Kidney capillary endothelial cell (primary cell): Measurements from ENCODE around the gene SLC10A4.

Experiments used
- DNase-seq: peaks from one replicate; pipeline ENCODE4 v3.0.0-alpha.2; 2018; ENCODE audit warnings: low spot score

The SLC10A4 gene

GRCh38 chr4:48489683-48490011 is 6.5 kb downstream of the SLC10A4 start:
- DNase-seq: no peak

GRCh38 chr4:48490012-48490679 is 7.0 kb downstream of the SLC10A4 start, which contains the start of gene ZAR1:
Gene ZAR1, plus strand, starts transcription at chr4:48490252. Its CDS starts 40 bp downstream, at chr4:48490292.
- no peak for DNase-seq

GRCh38 chr4:48490680-48491513 is 7.8 kb downstream of the SLC10A4 start:
- DNase-seq: no peak

GRCh38 chr4:48491514-48492176 is 8.5 kb downstream of the SLC10A4 start:
- DNase-seq: no peak

GRCh38 chr4:48493452-48494100 is 10.4 kb downstream of the SLC10A4 start:
- DNase-seq: no peak

DNA sequence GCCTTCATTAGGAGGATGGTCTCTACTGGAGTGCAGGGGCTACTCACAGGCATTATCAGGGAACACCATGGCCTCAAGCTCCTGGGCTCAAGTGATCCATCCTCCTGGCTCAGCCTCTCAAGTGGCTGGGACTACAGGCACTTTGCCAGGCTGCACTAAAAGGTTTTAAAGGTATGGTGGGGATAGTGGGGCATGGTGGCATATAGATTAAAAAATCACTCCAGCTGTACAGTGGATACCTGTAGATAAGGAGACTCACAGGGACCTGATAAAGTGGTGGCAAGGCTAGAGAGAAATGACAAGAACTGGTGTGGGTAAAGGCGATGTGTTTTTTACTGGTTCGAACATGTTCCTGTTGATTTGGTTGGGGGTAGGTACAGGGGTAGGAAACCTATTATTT is 12.8 kb downstream of the SLC10A4 start:
- no peak for DNase-seq

GRCh38 chr4:48498895-48499294 is 15.8 kb downstream of the SLC10A4 start:
- DNase-seq: no peak

GRCh38 chr4:48499551-48500066 is 16.5 kb downstream of the SLC10A4 start:
- DNase-seq: no peak

DNA sequence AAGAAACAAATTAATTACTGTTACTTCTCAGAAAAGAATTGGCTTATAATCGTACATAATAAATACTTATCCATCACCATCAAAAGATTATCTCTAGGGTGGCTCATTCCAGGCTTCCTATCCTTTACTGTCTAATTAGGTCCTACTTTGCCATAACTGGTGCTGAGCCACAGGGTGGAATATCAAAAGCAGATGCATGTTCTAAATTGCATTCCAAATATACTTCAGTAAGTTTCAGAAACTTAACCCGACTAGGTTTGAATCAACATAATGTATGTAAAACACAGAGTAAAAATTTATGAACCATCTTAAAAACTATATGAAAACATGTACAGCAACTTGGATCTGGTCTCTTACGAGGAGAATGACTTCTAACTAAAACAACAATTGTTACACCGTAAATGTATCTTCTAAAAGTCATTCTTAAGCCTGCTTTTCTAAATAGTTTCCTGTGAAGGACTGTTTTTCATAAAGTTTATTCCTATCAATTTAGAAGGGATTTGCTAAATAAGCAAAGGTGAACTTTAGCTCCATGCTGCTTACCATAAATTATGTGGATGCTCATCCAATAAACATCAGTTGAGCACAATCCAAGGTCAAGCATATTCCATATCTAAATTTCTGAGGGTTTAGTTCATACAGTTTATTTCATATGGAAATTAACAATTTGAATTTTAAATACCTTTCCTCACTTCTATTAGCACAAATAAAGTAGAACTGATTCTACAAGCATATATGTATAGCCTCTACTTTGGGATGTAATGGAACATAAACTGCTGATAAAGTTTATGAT is 20.3 kb downstream of the SLC10A4 start:
- no peak for DNase-seq

DNA sequence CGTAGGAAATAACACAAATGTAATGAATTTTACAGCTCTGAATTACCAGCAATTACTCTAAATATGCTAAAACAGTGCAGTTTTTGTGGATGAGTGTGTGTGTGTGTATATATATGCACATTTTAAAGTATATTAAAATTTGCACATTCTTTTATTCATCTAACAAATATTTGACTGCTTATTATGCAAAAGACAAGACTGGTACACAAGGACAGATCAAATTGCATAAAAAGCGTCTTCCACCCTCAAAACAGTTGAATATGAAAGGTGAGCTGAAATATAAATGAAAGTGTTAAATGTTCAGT is 20.8 kb downstream of the SLC10A4 start:
- DNase-seq: no peak

GRCh38 chr4:48504352-48504751 is 21.2 kb downstream of the SLC10A4 start:
- DNase-seq: no peak

DNA sequence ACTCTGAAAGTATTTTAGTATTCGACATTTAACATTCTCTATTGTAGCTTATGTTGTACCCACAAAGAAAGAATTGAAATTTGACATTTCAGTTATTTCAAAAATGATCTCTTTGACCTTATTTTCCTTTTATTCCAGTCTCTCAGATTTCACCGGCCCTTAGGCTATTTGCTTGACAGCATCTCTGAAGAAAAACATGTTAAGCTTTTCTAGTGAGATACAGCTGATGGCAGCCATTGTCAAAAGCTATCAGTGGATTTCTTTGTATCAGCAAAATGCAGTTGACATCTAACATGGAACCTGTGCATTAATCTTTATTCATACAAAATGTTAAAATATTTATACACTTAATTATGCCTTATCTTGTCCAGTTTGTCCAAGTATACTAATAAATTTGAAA is 23.6 kb downstream of the SLC10A4 start:
- no peak for DNase-seq

GRCh38 chr4:48509543-48509942 is 26.4 kb downstream of the SLC10A4 start:
- DNase-seq: no peak

DNA sequence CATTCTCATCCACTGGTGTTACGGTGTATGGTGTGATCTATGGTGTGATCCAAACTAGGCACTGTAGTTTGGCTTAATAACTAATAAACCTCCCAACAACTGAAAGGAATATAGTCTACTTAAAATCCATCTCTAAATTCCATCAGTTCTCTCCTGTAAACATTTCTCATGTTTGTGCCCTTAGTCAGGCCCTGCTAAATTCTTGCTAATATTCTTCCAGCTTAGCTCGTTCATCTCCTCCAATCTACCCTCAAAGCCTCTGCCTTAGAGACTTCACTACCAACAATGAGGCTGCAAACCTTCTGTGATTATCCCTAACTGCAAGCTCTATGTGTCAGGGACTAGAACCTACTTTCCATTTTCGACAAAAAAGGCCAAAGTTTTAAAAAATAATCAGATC is 35.0 kb downstream of the SLC10A4 start:
- no peak for DNase-seq

DNA sequence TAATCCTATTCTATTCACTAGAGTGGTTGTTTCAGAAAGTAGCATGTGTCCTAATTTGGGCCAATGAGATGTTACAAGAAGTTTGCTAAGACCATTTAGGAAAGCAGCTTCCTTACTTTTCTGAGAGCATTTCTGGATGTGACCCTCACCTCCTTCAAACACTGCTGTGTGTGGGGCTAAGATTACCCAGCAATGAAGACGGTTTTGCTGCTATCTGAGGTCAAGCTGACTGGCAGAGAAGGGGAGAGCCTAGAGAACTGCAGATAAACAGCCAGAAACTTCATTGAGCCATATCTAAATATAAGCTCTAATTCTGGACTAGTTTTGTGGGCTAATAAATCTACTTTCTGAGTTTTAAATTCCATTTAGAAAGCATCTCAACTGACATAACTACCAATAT is 43.3 kb downstream of the SLC10A4 start:
- no peak for DNase-seq

DNA sequence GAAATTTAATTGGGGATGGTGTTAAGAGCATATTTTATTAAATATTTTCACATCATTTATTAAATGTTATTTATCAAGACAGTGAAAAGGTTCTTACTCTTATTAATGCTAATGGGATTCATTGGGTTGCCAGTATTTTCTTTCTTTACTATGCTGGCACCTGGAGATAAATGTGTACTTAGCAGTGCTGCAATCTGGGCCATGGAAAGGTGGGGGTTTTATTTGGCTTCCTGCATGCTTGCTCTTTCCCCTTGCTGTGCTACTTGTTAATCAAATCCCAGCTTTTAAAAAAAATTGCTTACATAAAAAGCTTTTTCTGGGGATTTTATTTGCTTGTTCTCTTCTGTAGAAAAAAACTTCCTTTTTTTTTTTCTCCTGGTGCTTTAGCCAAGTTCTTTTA is 55.2 kb downstream of the SLC10A4 start:
- no peak for DNase-seq
